Amniotic stem cell (primary cell): ENCODE results near the gene ZNF629.

ENCODE experiments used
- DNase-seq: peaks from one replicate; lab custom pipeline; 2025; lab: John Stamatoyannopoulos, UW

ZNF629 gene

GRCh38 chr16:30767767-30768465 is 19.1 kb downstream of the ZNF629 start:
- no peak for DNase-seq

GRCh38 chr16:30766933-30767284 is 20.1 kb downstream of the ZNF629 start:
- DNase-seq, result no peak

- DNase-seq, result no peak
These were observed 20.6 kb downstream of the ZNF629 start for GRCh38 chr16:30766206-30766932.

DNA sequence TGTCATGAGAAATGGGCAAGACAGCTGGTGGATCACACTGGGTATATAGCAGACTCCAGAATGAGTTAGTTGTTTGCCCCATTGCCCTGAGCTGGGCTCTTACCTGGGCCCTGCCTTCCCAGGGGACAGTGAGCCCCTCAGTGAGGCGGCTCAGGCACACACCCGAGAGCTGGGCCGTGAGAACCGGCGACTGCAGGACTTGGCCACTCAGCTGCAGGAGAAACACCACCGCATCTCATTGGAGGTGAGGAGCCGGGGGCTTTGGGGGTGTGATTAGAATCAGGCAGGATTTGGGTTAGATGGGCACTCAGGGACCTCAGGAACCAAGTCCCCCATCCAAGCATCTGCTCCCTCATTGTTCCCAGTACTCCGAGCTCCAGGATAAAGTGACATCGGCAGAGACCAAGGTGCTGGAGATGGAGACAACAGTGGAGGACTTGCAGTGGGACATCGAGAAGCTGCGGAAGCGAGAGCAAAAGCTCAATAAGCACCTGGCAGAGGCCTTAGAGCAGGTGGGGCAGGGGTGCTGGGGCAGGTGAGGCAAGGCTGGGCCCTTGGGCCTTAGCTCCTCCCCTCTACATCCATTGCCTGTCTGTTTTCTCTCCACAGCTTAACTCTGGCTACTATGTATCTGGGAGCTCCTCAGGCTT is 22.1 kb downstream of the ZNF629 start:
- DNase-seq, result no peak

DNA sequence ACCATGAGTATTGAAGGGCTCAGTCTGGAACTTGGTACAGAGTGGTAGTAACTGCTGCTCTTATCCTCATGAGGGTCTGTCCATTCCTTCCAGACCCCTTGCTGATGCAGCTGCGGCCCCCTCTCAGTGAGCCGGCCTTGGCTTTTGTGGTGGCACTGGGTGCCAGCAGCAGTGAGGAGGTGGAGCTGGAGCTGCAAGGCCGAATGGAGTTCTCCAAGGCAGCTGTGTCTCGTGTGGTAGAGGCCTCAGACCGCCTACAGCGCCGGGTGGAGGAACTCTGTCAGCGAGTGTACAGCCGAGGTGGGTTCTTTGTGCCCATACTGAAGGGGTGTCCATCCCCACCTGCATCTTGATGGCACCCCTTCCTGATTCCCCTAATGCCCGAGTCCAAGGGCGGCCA is 22.9 kb downstream of the ZNF629 start:
- no peak for DNase-seq

- no peak for DNase-seq
These were observed 23.8 kb downstream of the ZNF629 start for GRCh38 chr16:30762991-30763725.

DNA sequence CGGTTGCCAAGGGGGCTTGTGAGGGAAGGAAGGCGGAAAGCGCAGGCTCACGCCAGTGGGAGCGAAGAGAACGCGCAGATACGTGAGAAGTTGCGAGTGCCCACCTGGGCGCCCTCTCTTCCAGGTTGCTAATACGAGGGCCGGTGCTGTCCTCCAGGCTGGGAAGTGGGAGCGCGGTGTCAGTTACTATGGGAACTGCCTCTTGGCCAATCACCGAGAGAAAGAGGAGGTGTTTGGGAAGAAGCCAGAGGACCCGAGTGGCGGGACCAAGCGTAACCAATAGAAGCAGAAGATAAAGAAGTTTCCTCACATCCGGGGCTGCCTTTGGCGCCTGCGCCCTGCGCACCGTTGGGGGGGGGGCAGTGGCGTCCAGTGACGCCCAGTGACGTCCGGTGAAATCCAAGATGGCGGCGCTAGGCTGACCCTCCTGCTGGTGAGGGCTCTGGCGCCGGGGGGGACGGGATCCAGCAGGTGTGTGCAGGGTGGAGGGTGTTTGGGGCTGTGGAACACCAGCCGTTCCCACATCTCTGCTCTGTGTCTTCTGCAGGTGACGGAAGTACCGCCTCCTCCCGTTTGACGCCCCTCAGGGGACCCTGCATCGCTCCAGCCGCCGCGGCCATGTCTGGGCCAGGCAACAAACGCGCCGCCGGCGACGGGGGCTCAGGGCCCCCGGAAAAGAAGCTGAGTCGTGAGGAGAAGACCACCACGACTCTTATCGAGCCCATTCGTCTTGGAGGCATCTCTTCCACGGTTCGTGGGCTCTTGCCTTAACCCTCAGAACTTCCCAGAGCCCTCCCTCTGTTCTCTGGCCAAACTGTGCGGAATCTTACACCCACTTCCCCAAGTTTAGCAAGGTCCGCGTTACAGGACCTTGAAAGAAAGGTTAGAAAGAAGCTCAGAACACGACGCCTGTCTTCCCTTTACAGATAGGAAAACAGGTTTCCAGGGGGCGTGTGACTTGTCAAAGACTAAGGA is 24.8 kb downstream of the ZNF629 start, which contains the start of the genes CFAP119 and RNF40:
Gene CFAP119 (minus strand): TSS at position 135 of the 975 bp plus-strand sequence. CDS start 314 bp downstream, outside the sequence.
Gene RNF40 (plus strand): TSS at position 395 of the 975 bp plus-strand sequence. CDS start 224 bp downstream, at position 619.
- peak; percentile 94 for DNase-seq

DNA sequence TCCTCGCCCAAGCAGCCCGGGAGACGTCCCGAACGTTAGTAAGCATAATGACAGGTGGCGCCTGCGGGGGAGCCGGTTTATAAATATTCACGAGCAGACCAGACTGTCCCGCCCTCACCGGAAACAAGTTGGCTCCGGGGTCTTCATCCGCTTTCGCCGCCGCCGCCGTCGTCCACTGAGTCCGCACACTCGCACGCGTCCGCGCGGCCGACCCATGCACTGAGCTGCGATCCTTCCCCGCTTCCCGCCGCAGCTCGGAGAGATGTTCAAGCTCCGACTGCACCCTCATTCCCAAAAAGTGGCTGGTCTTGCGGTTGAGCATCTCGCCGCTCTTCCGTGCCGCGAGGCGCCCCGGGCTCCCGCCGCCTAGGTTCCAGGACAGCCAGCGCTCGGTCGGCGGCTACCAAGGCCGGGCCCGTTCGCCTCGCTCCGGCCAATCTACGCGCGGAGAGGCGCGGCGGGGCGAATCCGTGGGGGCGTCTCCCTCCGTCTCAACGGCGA is 25.5 kb downstream of the ZNF629 start:
- no peak for DNase-seq

GRCh38 chr16:30760577-30761426 is 26.2 kb downstream of the ZNF629 start:
- DNase-seq, result no peak

- DNase-seq, result no peak
These were observed 26.9 kb downstream of the ZNF629 start for GRCh38 chr16:30760001-30760559.

GRCh38 chr16:30758988-30759491 is 28.0 kb downstream of the ZNF629 start:
- no peak for DNase-seq

- DNase-seq, result no peak
These were observed 29.7 kb downstream of the ZNF629 start for GRCh38 chr16:30757316-30757715.

DNA sequence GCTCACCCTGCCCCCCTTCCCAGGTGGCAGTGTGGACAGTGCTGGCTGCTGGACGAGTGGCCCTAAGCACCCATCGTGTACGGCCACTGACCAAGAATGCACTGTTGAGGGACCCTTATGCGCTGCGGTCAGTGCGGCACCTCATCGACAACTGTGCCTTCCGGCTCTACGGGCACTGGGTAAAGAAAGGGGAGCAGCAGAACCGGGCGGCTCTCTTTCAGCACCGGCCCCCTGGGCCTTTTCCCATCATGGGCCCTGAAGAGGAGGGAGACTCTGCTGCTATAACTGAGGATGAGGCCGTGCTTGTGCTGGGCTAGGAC is 30.3 kb downstream of the ZNF629 start:
- no peak for DNase-seq

GRCh38 chr16:30755955-30756780 is 30.8 kb downstream of the ZNF629 start:
- DNase-seq, result no peak

GRCh38 chr16:30753596-30753995 is 33.4 kb downstream of the ZNF629 start:
- no peak for DNase-seq

DNA sequence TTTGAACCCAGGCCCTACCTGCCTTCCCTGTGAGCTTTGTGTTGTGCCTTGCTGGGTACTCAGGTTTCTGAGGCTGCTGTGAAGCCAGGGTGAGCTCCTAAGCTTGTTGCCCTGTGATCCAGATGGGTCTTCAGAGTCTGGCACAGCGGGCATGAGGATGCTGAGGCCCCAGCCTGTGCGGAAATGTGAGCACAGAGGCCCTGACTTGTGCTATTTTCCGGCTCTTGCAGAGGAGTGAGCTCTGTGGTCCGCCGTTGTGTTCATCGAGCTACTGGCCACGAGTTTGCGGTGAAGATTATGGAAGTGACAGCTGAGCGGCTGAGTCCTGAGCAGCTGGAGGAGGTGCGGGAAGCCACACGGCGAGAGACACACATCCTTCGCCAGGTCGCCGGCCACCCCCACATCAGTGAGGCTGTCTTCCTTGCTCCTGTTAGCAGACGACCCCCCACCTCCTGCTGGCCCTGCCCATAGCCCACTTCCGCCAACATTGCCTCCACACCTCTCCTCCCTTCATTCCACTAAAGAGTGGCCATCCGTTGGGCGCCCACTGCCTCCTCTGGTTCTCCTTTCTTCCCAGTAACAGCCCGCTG is 36.0 kb downstream of the ZNF629 start:
- no peak for DNase-seq

DNA sequence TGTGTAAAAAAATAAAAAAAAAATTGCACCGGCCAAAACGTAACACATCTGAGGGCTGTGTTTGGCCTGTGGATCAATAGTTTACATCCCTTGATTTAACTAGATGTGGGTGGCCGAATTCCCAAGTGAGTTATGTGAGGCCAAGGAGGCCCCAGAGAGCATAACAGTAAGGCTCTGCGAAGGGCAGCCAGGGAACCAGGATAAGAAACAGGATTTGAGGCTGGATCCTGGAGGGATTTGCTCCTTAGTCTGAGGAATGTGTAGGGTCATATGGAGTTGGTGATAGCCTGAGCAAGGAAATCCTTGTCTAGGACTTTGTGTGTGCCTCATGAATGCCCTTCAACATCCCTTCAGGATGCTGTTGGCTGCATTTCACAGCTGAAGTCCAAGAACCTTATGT is 36.8 kb downstream of the ZNF629 start:
- no peak for DNase-seq
